ENCODE data around the gene ETNK1. TPM values are rescaled to one million over a fixed set of nuclear protein-coding genes. Genes with fewer than 3 reads are reported as not detected.

Gene ETNK1
- total RNA-seq, 1 donor from 2014 or later: 118 TPM

DNA sequence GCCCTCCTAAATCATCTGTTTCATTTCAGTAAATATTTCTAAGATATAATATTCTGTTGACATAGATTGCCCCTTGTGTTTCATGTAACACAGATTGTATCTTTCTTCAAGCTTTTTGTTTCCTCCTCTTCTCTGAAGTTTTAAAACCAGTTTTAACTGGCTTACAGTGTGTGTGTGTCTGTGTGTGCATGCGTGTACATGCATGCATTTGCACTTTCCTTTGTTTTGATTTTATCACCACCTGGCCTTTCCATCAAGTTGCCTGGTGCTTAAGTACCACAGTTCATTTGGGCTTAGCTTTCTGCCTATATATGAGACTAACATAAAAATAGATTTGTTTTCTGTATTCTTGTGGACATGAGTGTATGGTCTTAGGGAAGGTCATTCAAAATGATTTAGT is 31.9 kb downstream of the ETNK1 start:
- Mint-ChIP-seq H3K4me1 (ENCODE audit: low read depth, unreplicated experiment) (peaks cover 13% of the 10 kb centered on the region), H3K36me3 (ENCODE audit: unreplicated experiment) (no peaks in the 10 kb centered on the region), H3K27me3 (ENCODE audit: unreplicated experiment) (no peaks in the 10 kb centered on the region), H3K9me3 (ENCODE audit: unreplicated experiment) (peaks cover 2% of the 10 kb centered on the region), H3K27ac (ENCODE audit: unreplicated experiment) (peak overlapping the region; percentile 73), H3K4me3 (ENCODE audit: unreplicated experiment) (no peak overlapping the region)
- no peak for TF ChIP-seq CTCF (IDR thresholded peaks at IDR 0.05; ENCODE audit: partially characterized antibody, unreplicated experiment)
- no peak for DNase-seq

GRCh38 chr12:22657538-22657937 is 32.6 kb downstream of the ETNK1 start:
- Mint-ChIP-seq H3K4me3 (ENCODE audit: unreplicated experiment) (no peak overlapping the region), H3K27ac (ENCODE audit: unreplicated experiment) (peak overlapping the region; percentile 20), H3K36me3 (ENCODE audit: unreplicated experiment) (no peaks in the 10 kb centered on the region), H3K27me3 (ENCODE audit: unreplicated experiment) (no peaks in the 10 kb centered on the region), H3K9me3 (ENCODE audit: unreplicated experiment) (peaks cover 2% of the 10 kb centered on the region), H3K4me1 (ENCODE audit: low read depth, unreplicated experiment) (peaks cover 13% of the 10 kb centered on the region)
- no peak for TF ChIP-seq CTCF (IDR thresholded peaks at IDR 0.05; ENCODE audit: partially characterized antibody, unreplicated experiment)
- no peak for DNase-seq

DNA sequence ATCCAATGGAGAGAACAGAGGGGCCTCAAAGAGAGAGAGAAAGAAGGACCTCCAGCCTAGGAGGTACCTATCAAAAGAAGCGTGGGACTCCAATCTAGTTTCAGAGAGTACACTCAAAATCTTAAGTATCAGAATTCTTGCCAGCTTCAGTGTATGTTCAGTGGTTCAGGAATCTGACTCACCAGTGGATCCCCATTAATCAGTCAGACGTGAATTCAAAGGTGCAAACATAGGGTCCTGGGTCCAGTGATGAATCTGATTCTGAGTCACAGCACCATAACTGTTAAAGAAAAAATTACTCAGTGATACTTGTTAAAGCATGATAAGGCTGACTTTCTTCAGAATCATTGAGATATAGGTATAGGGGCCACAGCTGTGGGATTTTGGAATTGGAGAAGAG is 33.2 kb downstream of the ETNK1 start:
- TF ChIP-seq CTCF (IDR thresholded peaks at IDR 0.05; ENCODE audit: partially characterized antibody, unreplicated experiment): no peak
- H3K36me3 Mint-ChIP-seq (ENCODE audit: unreplicated experiment): no peaks in the 10 kb centered on the region
- no peak for DNase-seq
- H3K4me1 Mint-ChIP-seq (ENCODE audit: low read depth, unreplicated experiment): peaks cover 10% of the 10 kb centered on the region
- peaks cover 2% of the 10 kb centered on the region for H3K9me3 Mint-ChIP-seq (ENCODE audit: unreplicated experiment)
- no peaks in the 10 kb centered on the region for H3K27me3 Mint-ChIP-seq (ENCODE audit: unreplicated experiment)
- H3K4me3 Mint-ChIP-seq (ENCODE audit: unreplicated experiment): no peak overlapping the region
- H3K27ac Mint-ChIP-seq (ENCODE audit: unreplicated experiment): no peak overlapping the region

DNA sequence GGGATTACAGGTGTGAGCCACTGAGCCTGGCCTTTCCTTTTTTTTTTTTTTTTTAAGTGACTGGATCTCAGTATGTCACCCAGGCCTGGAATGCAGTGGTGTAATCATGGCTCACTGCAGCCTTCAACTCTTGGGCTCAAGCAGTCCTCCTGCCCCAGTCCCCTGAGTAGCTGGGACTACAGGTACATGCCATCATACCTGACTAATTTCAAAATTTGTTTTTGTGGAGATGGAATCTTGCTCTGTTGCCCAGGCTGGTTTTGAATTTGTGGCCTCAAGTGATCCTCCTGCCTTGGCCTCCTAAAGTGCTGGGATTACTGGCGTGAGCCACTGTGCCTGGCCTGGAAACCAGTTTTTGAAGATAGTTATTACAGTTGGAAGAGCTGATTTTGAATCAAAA is 37.4 kb downstream of the ETNK1 start:
- no peak for DNase-seq
- no peaks in the 10 kb centered on the region for H3K36me3 Mint-ChIP-seq (ENCODE audit: unreplicated experiment)
- no peaks in the 10 kb centered on the region for H3K27me3 Mint-ChIP-seq (ENCODE audit: unreplicated experiment)
- no peak for TF ChIP-seq CTCF (IDR thresholded peaks at IDR 0.05; ENCODE audit: partially characterized antibody, unreplicated experiment)
- no peaks in the 10 kb centered on the region for H3K4me1 Mint-ChIP-seq (ENCODE audit: low read depth, unreplicated experiment)
- no peaks in the 10 kb centered on the region for H3K9me3 Mint-ChIP-seq (ENCODE audit: unreplicated experiment)
- no peak overlapping the region for H3K4me3 Mint-ChIP-seq (ENCODE audit: unreplicated experiment)
- H3K27ac Mint-ChIP-seq (ENCODE audit: unreplicated experiment): no peak overlapping the region

DNA sequence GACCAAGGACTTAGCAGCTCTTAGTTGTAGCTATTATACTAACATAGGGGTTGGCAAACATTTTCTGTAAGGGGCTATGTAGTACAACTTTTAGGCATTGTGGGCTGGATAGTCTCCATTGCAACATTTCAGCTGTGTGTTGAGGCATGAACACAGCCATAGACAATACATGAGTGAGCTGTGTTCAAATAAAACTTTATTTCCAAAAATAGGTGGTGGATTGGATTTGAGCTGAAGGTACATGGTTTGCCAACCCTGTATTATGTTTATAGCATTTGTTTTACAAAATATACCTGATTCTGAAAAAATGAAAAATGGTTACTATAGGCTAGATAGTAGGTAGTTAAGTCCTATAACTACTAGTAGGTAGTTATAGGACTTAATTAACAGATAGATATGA is 40.5 kb downstream of the ETNK1 start:
- H3K9me3 Mint-ChIP-seq (ENCODE audit: unreplicated experiment): no peaks in the 10 kb centered on the region
- TF ChIP-seq CTCF (IDR thresholded peaks at IDR 0.05; ENCODE audit: partially characterized antibody, unreplicated experiment): no peak
- H3K36me3 Mint-ChIP-seq (ENCODE audit: unreplicated experiment): no peaks in the 10 kb centered on the region
- no peak overlapping the region for H3K27ac Mint-ChIP-seq (ENCODE audit: unreplicated experiment)
- H3K27me3 Mint-ChIP-seq (ENCODE audit: unreplicated experiment): no peaks in the 10 kb centered on the region
- H3K4me1 Mint-ChIP-seq (ENCODE audit: low read depth, unreplicated experiment): no peaks in the 10 kb centered on the region
- no peak overlapping the region for H3K4me3 Mint-ChIP-seq (ENCODE audit: unreplicated experiment)
- no peak for DNase-seq

Data from glutamatergic neuron (in vitro differentiated cells).